ENCODE data around the gene ZNF35. TPM values are rescaled to one million over a fixed set of nuclear protein-coding genes. Genes with fewer than 3 reads are reported as not detected.
A peak's percentile ranks its signal among the peaks of the same experiment; 100 is the strongest.

ZNF35 gene
- total RNA-seq, 1 donor from 2014 or later, result 19.3 TPM

DNA sequence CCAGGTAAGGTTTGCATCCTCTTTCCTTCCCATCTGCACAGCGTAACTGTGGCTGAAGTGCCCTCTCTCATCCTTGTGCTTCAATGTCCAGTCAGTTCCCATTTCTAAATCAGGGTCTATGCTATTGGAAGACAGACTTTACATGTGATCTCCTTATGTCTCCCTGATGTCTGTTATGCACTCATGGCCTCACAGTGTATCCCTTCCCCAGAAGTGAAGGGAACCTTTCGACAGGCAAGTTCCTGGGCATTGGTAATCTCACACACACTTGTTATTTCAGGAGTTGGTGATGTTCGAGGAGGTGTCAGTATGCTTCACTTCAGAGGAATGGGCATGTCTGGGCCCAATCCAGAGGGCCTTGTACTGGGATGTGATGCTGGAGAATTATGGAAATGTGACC lies 16.3 kb upstream of the ZNF35 start:
- Mint-ChIP-seq H3K36me3 (ENCODE audit: insufficient read depth) (peaks cover 45% of the 10 kb centered on the region), H3K27me3 (no peaks in the 10 kb centered on the region), H3K9me3 (ENCODE audit: low read depth) (peaks cover 18% of the 10 kb centered on the region), H3K4me3 (ENCODE audit: low read depth) (no peak overlapping the region), H3K4me1 (ENCODE audit: low read depth) (peaks cover 2% of the 10 kb centered on the region), H3K27ac (no peak overlapping the region)
- DNase-seq (ENCODE audit: low spot score, unreplicated experiment), result no peak
- TF ChIP-seq, protein P1, sequence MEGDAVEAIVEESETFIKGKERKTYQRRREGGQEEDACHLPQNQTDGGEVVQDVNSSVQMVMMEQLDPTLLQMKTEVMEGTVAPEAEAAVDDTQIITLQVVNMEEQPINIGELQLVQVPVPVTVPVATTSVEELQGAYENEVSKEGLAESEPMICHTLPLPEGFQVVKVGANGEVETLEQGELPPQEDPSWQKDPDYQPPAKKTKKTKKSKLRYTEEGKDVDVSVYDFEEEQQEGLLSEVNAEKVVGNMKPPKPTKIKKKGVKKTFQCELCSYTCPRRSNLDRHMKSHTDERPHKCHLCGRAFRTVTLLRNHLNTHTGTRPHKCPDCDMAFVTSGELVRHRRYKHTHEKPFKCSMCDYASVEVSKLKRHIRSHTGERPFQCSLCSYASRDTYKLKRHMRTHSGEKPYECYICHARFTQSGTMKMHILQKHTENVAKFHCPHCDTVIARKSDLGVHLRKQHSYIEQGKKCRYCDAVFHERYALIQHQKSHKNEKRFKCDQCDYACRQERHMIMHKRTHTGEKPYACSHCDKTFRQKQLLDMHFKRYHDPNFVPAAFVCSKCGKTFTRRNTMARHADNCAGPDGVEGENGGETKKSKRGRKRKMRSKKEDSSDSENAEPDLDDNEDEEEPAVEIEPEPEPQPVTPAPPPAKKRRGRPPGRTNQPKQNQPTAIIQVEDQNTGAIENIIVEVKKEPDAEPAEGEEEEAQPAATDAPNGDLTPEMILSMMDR (IDR thresholded peaks at IDR 0.05; ENCODE audit: unreplicated experiment), result no peak

DNA sequence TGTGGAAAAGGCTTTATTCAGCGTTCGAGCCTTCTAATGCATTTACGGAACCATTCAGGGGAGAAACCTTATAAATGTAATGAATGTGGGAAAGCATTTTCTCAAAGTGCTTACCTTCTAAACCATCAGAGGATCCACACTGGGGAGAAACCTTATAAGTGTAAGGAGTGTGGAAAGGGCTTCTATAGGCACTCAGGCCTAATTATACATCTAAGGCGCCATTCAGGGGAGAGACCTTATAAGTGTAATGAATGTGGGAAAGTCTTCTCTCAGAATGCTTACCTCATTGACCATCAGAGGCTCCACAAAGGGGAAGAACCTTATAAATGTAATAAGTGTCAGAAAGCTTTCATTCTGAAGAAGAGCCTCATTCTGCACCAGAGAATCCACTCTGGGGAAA lies 6.2 kb upstream of the ZNF35 start:
- Mint-ChIP-seq H3K27me3 (no peaks in the 10 kb centered on the region), H3K27ac (no peak overlapping the region), H3K36me3 (ENCODE audit: insufficient read depth) (peaks cover 86% of the 10 kb centered on the region), H3K4me3 (ENCODE audit: low read depth) (no peak overlapping the region), H3K9me3 (ENCODE audit: low read depth) (peaks cover 58% of the 10 kb centered on the region), H3K4me1 (ENCODE audit: low read depth) (no peaks in the 10 kb centered on the region)
- no peak for DNase-seq (ENCODE audit: low spot score, unreplicated experiment)
- TF ChIP-seq, protein P1 (IDR thresholded peaks at IDR 0.05; ENCODE audit: unreplicated experiment), result no peak

DNA sequence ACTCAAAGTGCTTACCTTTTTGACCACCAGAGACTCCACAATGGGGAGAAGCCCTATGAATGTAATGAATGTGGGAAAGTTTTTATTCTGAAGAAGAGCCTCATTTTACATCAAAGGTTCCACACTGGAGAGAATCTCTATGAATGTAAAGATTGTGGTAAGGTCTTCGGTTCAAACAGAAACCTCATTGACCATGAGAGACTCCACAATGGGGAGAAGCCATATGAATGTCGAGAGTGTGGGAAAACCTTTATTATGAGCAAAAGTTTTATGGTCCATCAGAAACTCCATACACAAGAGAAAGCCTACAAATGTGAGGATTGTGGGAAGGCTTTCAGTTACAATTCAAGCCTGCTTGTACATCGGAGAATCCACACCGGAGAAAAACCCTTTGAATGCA lies 5.5 kb upstream of the ZNF35 start:
- Mint-ChIP-seq H3K27ac (peak overlapping the region; percentile 49), H3K4me1 (ENCODE audit: low read depth) (peaks cover under 1% of the 10 kb centered on the region), H3K4me3 (ENCODE audit: low read depth) (no peak overlapping the region), H3K36me3 (ENCODE audit: insufficient read depth) (peaks cover 82% of the 10 kb centered on the region), H3K9me3 (ENCODE audit: low read depth) (peaks cover 53% of the 10 kb centered on the region), H3K27me3 (no peaks in the 10 kb centered on the region)
- TF ChIP-seq, protein P1 (IDR thresholded peaks at IDR 0.05; ENCODE audit: unreplicated experiment), result no peak
- no peak for DNase-seq (ENCODE audit: low spot score, unreplicated experiment)

DNA sequence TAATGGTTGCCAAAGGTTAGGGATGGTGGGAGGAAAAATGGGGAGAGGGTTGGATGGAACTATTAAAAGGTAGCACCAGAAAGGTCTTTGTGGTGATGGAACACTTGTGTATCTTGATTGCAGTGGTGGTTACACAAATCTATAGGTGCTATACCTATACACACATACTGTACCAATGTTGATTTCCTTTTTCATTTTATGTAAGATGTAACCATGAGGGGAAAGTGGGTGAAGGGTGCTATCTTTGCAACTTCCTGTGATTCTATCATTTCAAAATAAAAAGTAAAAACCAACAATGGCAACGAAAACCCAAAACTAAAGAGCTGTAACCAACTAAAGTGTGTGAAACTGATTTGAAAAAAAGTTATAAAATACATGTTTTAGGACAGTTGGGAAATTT lies 761 bp upstream of the ZNF35 start:
- no peak overlapping the region for H3K27ac Mint-ChIP-seq
- H3K36me3 Mint-ChIP-seq (ENCODE audit: insufficient read depth), result peaks cover 54% of the 10 kb centered on the region
- peak overlapping the region; percentile 92 for H3K4me3 Mint-ChIP-seq (ENCODE audit: low read depth)
- H3K9me3 Mint-ChIP-seq (ENCODE audit: low read depth), result peaks cover 25% of the 10 kb centered on the region
- H3K4me1 Mint-ChIP-seq (ENCODE audit: low read depth), result peaks cover 12% of the 10 kb centered on the region
- DNase-seq (ENCODE audit: low spot score, unreplicated experiment), result no peak
- H3K27me3 Mint-ChIP-seq, result no peaks in the 10 kb centered on the region
- TF ChIP-seq, protein P1 (IDR thresholded peaks at IDR 0.05; ENCODE audit: unreplicated experiment), result no peak

DNA sequence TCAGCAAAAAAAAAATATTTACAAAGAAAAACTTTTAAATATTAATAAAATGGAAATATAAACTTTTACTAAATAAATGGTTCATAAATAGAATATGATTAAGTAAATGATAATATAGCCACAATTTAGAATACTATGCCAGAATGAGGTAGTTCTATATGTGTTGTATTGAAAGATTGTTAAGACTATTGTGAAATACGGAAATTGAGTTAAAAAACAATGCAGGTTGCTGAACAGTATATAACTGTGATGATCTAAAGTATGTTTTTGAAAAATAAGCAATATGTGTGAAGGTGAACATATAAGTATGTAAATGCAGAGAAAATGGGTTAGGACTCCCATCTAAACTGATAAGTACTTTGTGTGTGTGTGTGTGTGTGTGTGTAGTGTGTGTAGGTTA lies 1.2 kb downstream of the ZNF35 start:
- peaks cover 53% of the 10 kb centered on the region for H3K36me3 Mint-ChIP-seq (ENCODE audit: insufficient read depth)
- peaks cover 12% of the 10 kb centered on the region for H3K4me1 Mint-ChIP-seq (ENCODE audit: low read depth)
- H3K9me3 Mint-ChIP-seq (ENCODE audit: low read depth), result peaks cover 17% of the 10 kb centered on the region
- TF ChIP-seq, protein P1 (IDR thresholded peaks at IDR 0.05; ENCODE audit: unreplicated experiment), result no peak
- no peak overlapping the region for H3K27ac Mint-ChIP-seq
- peak overlapping the region; percentile 10 for H3K4me3 Mint-ChIP-seq (ENCODE audit: low read depth)
- no peaks in the 10 kb centered on the region for H3K27me3 Mint-ChIP-seq
- DNase-seq (ENCODE audit: low spot score, unreplicated experiment), result no peak
